Measurements from ENCODE around the gene SLC43A2.

Gene SLC43A2

DNA sequence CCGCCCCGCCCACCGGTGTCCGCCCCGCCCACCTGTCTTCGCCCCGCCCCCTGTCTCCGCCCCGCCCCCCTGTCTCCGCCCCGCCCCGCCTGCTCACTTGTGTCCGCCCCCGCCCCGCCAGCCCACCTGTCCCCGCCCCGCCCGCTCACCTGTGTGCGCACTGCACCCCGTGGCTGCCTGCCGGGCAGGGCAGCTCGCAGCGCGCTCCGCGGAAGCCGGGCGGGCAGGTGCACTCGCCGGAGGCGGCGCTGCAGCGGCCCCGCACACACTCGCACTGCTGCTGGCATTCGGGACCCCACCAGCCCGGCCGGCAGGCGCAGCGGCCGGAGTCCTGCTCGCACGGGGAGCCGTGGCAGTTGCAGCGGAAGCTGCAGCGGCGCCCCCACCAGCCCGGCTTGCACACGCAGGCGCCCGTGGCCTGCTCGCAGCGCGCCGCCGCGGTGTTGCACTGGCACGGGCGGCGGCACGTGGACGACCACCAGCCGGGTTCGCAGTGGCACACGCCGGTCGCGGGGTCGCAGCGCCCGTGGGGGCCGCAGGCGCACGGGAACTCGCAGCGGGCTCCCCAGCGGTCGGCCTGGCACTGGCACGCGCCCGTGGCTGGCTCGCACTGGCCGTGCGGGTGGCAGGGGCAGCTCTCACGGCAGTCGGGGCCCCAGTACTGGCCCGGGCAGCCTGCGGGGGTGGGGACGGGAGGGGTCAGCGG lies 14.8 kb upstream of the SLC43A2 start:
- peak; percentile 47 to 59 for DNase-seq

DNA sequence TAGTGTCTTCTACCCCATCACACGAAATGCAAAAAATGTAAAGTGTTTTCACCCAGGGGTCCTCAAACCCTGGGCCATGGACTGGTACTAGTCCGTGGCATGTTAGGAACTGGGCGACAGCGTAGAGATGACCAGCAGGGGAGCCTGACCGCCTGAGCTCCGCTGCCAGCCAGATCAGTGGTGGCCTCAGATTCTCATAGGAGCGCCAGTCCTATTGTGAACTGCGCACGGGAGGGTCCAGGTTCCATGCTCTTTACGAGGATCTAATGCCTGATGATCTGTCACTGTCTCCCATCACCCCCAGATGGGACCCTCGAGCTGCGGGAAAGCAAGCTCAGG lies 12.4 kb upstream of the SLC43A2 start:
- no peak for DNase-seq

DNA sequence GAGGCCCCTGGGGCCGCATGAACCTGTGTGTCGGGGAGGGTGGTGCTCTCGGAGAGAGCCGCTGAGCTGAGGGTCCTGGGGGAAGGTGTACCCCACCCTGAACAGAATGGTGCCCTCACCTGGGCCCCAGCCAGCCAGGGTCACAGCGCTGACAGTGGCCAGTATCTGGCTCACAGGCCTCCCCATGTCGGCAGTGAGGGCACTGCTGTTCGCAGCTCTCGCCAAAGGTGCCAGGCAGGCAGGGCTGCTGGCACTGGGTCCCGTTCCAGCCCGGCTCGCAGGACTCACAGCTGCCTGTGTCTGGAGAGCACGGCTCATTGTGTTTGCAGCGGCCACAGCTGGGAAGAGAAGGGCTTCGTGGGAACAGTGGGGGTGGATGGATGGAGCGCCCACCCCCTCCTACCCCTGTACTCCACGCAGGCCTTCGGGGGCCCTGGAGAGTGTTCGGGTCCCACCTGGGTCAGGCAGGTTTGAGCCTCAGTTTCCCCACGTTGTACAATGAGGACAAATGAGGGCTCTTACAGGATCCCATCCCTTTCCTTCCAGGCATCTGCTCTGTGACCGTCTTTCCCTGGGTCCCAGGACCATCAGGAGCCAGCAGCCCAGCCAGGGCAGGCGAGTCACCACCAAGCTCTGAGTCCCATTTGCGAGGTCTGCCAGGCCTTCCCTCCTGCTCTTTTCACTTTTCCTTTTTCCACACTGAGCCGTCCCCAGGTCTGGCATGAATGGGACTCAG lies 11.9 kb upstream of the SLC43A2 start:
- DNase-seq: no peak

DNA sequence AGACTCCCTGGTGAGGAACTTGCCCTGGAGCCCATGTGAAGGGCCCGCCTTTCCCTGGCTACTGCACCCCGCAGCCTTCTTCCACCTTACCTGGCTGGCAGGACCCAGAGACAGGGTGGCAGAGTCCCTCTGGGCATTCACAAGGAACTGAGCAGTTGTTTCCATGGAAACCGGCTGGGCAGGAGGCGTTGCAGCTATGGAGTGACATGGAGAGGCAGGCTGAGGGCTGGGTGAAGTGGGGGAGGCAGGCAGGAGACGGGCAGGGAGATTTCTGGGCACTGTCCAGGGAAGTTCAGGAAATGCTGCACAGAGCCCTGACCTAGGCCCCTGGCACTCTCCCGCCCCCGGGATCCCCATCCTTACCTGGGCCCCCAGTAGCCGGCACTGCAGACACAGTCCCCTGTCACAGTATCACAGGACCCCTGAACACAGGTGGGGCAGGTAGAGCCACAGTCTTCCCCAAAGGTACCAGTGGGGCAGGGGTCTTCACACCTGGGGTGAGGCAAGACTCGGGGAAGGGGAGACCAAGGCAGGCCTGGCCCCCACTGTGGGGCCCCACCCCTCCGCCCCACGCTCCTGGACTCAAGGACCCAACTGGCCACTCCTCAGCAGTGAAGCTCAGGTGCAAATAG lies 11.0 kb upstream of the SLC43A2 start:
- no peak for DNase-seq

DNA sequence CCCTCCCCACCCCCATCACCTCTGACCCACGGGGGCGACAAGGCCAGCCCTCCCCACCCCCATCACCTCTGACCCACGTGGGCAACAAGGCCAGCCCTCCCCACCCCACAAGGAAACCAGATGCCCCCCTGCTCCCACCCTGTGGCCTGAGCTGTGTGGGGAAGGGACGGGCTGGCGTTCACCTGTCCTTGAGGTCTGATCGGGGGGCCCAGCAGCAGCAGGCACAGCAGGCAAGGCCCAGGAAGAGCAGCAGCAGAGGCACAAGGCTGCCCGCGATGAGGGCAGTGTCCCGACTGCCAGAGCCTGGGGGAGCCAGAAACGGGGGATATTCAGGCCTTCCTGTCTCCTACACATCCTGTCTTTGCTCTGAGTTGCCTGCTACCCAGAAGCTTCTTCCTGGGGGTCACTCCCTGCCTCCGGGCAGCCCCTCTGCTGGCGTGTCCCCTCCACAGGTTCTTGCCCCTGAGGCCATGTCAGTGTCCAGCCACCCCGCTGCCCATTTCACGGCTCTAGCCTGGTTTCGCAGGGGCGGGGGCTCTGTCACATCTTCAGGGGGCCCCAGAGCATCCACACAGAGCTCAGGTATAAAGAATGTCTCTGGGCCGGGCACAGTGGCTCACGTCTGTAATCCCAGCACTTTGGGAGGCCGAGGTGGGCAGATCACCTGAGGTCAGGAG lies 10.1 kb upstream of the SLC43A2 start:
- no peak for DNase-seq

DNA sequence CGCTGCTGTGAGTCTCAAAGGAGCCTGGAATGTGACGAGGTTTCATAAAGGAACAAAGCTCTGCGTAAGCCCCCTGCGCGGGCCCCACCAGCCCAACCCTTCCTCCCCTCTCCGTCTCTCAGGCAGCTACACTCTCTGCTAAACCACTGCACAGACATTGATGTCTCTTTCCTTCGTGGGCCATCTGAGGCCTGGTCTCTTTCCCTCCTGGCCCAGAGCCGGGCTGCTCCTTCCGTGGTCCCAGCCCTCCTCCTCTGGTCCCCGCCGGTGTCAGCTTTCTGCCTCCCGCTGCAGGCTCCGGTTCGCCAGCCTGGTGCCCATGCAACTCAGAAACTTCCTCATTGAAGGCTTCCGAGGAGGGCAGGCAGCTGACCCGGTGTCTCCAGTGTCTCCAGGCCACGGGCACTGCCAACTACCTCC lies 9.5 kb upstream of the SLC43A2 start:
- DNase-seq: no peak

DNA sequence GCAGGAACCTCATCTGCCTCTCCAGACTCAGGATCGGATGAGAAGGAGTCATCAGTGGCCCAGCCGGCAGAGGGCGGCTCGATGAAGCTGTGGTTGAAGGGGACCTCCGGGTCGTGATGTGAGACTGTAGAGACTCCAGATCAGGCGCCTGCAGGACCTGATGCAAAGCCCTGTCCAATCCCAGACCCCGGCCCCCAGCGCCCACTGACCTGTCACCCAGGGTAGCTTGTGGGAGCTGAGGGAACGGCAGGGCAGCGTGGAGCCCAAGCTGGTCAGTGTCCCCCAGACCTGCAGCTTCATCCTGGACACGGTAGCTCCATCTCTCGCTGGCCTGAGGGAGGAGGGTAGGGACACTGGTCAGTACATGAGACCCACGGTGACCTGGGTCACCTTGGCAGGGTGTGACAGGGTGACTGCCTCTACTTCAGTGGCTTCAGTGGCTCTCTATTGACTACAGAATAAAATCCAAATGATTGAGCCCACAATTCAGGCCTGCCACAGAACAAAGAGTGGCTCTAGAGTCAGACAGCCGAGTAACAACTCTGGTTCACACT lies 8.2 kb upstream of the SLC43A2 start:
- DNase-seq: no peak

DNA sequence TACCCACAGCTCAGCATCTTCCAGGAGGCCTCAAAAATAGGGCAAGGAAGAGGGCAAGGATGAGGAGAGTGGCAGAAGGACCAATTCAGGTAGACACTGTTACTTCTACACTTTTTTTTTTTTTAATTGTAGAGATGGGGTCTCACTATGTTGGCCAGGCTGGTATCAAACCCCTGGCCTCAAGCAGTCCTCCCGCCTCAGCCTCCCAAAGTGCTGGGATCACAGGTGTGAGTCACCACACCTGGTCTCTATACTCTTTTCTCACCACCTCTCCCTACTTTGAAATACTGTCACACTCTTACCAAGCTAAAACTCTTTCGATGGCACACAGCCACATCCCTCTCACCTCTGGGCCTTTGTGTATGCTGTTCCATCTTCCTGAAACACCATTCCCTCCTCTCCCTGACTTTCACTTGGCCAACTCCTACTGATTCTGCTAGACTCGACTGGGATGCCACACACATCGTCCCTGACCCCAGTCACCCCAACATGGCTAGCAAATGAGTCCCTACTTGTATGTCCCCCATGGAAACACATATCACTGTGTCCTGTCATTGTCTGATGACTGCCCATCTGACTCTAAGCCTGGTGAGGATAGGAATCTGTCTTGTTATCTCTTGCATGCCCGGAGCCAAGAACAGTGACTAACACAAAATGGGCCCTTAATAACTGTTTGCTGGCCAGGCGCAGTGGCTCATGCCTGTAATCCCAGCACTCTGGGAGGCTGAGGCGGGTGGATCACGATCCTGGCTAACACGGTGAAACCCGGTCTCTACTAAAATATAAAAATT lies 7.2 kb upstream of the SLC43A2 start:
- DNase-seq: no peak

DNA sequence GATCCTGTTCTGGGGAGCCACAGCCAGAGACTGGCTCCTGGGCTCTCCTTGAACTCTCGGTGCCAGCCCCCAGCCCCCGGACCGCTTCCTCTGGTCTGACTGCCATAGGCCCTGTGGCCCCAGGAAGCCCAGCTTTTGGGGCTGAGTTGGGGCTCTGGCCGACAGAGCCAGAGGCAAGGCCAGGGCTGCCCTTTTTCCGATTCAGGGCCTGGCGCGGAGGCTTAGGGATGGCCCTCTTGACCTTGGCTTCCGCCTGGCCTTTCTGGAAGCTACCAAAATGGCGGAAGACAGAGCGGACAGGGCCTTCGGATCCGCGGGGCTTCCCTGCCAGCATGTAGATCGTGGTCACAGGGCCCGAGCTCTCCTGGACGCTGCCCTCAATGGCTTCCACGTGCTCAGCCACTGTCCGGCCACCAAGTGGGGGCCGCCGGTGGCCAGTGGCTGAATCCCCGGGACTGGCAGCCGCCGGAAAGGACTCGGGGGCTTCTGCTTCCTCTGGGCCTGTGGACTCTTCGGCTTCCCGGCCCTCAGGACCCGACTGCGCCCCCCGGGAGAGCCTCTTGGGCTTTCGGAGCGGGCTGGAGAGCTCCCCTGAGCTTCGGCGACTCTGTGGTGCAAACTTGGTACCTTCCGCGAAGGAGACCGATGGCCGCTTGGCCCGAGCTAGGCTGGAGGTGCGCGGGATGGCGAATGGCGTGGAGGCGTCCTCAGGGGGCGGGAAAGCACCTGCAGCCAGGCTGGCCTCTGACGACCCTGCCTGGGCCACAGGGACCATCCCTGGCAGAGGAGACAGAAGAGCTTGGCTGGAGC lies 6.4 kb upstream of the SLC43A2 start:
- no peak for DNase-seq

DNA sequence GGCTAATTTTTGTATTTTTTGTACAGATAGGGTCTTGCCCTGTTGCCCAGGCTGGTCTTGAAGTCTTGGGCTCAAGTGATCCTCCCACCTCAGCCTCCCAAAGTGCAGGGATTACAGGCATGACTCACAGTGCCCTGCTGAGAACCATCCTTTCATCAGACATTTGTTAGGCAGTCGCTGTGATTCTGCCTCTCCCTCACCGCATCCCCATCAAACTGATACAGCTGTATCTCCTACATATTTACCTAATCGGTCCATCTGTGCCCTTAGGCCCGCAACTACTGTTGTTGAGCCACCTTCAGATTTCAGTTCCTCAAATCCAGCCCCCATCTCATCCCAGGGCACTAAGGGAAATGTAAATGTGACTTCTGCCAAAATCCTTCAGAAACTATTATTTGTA lies 2.0 kb upstream of the SLC43A2 start:
- no peak for DNase-seq

DNA sequence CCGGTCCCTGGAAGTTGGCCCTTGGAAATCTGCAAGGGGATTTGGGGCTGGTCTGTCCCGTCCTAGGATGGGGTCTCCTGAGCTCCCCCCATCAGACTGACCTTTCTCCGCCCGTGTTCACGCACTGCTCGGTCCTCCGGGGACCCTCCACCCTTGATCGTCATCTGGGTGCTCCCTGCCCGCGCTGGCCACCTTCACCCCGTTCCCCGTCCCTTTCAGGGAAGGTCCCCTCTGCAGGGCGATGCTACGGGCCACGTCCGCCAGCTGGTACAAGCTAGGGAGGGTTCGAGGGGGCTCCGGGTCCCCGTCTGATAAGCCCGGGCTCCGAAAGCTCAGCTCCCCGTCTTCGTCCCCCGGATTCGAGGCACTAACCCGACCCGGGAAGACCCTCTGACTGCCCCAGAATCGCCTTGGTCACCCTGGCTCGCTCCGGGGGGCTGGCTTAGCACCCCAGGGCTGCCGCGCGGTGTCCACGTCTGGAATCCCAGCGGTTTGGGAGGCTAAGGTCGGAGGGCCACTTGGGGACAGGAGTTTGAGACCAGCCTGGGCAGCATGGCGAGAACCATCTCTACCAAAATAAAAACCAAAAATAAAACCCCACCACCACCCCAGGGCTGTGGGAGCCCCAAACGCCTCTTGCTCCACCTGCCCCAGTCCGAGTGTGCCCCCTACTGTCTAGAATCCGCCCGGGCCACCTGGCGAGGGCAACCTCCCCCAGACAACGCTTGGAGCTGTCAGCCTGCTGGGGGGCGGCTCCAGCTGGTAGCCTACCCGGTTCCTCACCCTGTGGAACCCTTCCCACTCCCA lies 1.1 kb upstream of the SLC43A2 start:
- DNase-seq: peak; percentile 64 to 68

DNA sequence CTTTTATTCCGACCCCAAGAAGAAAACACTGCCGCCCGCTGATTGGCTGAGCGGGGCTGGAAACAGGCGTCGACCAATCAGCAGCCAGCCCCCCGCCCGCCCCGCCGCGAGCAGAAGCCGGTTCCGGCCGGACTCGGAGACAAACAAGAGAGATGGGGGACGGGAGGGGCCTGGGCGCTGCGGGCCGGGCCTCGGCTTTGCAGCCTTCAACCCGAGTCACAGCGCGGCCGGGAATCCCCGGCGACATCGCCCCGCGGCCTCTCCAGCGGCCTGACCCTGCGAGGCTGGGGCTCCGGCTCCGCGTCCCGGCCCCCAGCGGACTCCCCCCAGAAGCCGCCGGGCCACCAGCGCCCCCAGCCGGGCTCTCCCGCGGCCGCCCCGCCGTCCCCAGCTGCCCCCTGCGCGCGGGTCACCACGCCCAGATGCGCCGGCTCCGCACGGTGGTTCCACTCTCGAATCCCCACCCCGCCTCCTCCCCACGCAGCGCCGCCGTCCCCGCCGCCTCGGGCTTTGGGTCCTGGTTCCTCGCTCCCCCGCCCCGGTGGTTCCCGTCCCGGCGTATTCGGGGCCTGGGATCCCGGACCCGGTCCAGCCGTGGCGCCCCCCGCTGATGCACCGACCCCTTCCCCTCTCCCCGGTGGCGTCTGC lies 346 bp upstream of the SLC43A2 start:
- peak; percentile 78 to 81 for DNase-seq

DNA sequence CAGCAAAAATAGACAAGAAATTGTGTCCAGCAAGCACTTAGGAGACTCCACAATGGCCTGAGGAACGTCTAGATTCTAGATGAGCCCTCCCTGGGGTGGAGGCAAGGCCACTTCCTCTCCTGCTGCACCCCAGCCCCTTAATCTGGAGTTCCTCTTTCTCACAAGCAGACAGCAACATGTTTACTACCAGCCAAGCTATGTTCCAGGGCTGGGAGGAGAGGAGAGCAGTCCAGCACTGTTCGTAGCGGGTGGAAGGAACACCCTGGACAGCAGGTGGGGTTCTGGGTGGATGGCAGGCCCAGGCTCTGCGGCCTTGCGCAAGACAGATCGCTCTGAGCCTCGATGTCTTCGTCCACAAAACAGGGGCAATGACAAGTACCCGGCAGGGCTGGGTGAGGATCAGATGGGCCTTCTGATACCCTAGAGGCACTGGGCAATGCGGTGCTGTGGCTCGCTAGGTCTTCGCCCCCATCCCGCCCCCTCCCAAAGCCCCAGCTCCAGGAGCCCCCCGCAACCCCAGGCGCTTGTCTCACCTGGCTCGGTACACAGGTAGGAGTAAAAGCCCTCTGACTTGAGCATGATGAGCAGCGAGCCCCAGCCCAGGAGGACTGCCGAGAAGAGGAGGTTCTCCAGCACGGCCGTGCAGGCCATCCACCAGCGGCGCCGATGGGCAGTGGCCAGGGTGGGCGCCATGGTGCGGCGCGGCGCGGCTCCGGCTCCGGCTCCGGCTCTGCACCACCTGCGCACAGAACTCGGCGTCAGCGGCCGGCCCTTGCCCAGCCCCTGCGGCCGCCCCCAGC lies 1.3 kb downstream of the SLC43A2 start:
- no peak for DNase-seq

DNA sequence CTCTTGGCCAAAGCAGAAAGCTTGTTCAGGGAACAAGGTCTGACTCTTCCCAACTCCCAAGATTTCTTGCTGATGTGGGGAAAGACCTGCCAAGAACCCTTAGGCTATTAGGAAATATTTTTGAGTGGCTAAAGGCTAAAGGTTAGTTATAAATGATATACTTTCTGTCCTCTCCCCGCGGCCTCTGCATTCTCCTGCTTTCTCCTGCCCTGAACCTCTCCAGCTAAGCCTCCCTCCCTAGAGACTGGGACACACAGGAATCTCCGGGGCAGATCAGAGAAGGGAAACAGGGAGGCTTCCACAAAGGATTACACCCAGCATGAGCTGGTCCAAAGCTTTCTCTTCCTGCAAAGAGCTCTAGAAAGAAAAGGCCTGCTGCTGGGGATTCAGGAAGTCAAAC lies 2.3 kb downstream of the SLC43A2 start:
- DNase-seq: no peak

DNA sequence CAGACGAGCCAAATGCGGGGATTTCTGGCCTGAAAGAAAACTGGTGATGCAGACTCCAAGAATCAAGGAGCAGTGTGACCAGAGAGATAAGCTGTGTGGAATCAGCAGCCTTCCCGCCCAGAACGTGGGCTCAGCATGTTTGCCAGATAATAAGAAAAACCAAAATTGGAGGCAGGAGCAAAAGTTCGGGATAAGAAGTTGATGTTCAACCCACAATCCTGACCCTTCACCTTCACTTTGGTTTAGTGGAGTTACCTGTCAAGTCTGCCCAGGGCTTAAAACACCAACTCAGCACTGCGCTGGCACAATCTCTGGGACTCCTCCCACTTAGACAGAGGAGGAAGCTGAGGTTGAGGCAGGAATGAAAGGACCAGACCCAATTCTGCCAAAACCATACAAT lies 3.1 kb downstream of the SLC43A2 start:
- DNase-seq: no peak

DNA sequence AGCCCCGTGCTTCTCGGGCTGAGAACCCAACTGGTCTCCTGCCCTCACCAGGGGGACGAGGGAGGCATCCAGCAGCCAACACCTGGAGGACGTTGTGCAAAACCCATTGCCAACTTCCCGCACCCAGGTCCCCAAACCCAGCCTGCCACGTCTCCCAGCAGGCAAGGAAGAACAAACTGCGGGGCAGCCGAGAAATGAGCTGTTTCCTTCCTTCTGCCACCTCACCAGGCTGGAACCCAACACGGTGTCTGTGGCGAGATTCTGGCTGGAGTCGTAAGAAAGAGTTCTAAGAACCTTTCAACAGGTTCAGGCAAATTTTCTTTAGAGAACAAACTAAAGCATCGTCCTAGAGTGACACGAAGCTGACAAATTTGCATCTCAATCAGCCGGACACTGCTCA lies 3.6 kb downstream of the SLC43A2 start:
- no peak for DNase-seq

DNA sequence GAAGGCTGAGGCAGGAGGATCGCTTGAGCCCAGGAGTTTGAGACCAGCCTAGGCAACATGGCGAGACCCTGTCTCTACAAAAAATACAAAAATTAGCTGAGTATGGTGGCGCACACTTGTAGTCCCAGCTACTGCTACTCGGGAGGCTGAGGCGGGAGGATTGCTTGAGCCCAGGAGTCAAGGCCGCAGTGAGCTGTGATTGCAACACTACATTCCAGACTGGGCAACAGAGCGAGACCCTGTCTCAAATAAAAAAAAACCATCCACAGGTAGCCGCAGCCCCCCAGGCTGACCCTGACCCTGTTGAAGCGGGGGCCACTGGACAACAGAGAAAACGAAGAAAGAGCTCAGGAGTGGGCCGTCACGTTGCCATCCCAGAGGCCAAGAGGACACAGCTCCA lies 4.0 kb downstream of the SLC43A2 start:
- DNase-seq: no peak

DNA sequence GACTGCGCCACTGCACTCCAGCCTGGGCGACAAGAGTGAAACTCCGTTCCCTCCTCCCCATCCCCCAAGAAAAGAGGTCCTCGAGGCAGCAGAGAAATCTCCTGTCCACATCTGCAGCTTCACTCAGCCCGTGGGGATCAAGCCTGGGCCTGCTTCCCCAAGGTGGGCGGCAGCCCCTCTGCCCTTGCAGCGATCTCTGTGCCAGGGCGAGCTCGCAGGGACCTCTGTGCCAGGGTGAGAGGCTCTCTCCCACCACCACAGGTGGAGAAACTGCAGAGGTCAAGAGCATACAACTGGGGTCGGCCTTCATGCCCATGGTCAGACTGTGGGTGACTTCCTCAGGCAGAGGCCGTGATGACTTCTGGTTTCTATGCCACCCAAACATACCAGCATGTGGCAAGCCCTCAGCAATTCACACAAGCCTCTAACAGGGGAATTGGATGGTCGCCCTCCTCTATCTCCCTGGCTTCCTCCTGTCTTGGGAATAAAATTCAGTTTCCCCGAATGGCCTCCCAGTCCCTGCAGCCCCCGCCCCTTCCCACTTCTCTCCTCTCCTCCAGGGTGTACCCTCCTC lies 5.5 kb downstream of the SLC43A2 start:
- no peak for DNase-seq
